HepG2 (cell line): ENCODE results near the gene GNMT. TPM values are rescaled to one million over a fixed set of nuclear protein-coding genes. Genes with fewer than 3 reads are reported as not detected.

Experiments
- ELF3 ChIP-seq: IDR thresholded peaks from 2 replicates; pipeline ENCODE4 v1.6.1; 2016; ENCODE audit warnings: missing genetic modification reagents, missing compliant biosample characterization
- KDM5B ChIP-seq: sonication (generic); formaldehyde crosslinking; IDR thresholded peaks from 2 replicates; pipeline ENCODE4 v1.4.0; 2020; ENCODE audit warnings: missing genetic modification reagents, mild to moderate bottlenecking, borderline replicate concordance
- MIER3 ChIP-seq: IDR thresholded peaks from 2 replicates; pipeline ENCODE4 v1.6.1; 2016; ENCODE audit warnings: missing compliant biosample characterization, borderline replicate concordance
- NCOA2 ChIP-seq: sonication (generic); formaldehyde crosslinking; IDR thresholded peaks from 2 replicates; pipeline ENCODE4 v1.8.0; 2022; ENCODE audit warnings: inconsistent platforms
- ZNF225 ChIP-seq: sonication (generic); formaldehyde crosslinking; IDR thresholded peaks from 2 replicates; pipeline ENCODE4 v1.4.0; 2020; ENCODE audit warnings: mild to moderate bottlenecking, missing genetic modification reagents
- ZNF234 ChIP-seq: sonication (generic); formaldehyde crosslinking; conservative IDR thresholded peaks from 2 replicates; pipeline ENCODE4 v1.5.1; 2020; ENCODE audit warnings: mild to moderate bottlenecking, missing genetic modification reagents
- ZNF280B ChIP-seq: sonication (generic); formaldehyde crosslinking; IDR thresholded peaks from 2 replicates; pipeline ENCODE4 v1.5.0; 2020; ENCODE audit warnings: missing genetic modification reagents, mild to moderate bottlenecking, borderline replicate concordance
- ZNF326 ChIP-seq: sonication (generic); formaldehyde crosslinking; IDR thresholded peaks from 2 replicates; pipeline ENCODE4 v1.4.0; 2020; ENCODE audit warnings: missing genetic modification reagents, borderline replicate concordance
- ZNF543 ChIP-seq: sonication (generic); formaldehyde crosslinking; IDR thresholded peaks from 2 replicates; pipeline ENCODE4 v1.4.0; 2020; ENCODE audit warnings: mild to moderate bottlenecking, missing genetic modification reagents
- ZNF724P ChIP-seq: sonication (generic); formaldehyde crosslinking; IDR thresholded peaks from 2 replicates; pipeline ENCODE4 v1.8.0; 2022; ENCODE audit warnings: missing genetic modification reagents, borderline replicate concordance
- polyA plus RNA-seq, 8 experiments: library from polyadenylated mRNA; depleted of rRNA in 3 of 8; stranded (reverse) in 7 of 8; unstranded in 1 of 8; fragments of >200 nt; fragmentation: Illumina TruSeq in 4 of 8; extraction: Trizol in 4 of 8; gene quantifications; 2 replicates each; pipeline versions ENCODE4 v1.2.1 to v1.2.3, GENCODE V29; 2011 to 2016; ENCODE audit warnings: low read depth in 4 of 8, missing spikeins in 1 of 8, mixed read lengths in 1 of 8; ENCODE audit not compliant: insufficient read depth in 1 of 8
- total RNA-seq, 5 experiments: library from RNA; depleted of rRNA; stranded (reverse); fragments of >200 nt; fragmentation: Illumina TruSeq; extraction: Trizol; gene quantifications; 2 replicates each; pipeline ENCODE4 v1.2.3, GENCODE V29; 2016; ENCODE audit warnings: low read depth in 1 of 5
- TF ChIP-seq, protein P1 (sequence below): sonication (generic); formaldehyde crosslinking; conservative IDR thresholded peaks from 2 replicates; pipeline ENCODE4 v1.4.0; 2020; ENCODE audit warnings: missing genetic modification reagents
- TF ChIP-seq, protein P2 (sequence below): sonication (generic); formaldehyde crosslinking; IDR thresholded peaks from 2 replicates; pipeline ENCODE4 v1.4.0; 2020; ENCODE audit warnings: missing genetic modification reagents
- TF ChIP-seq, protein P3 (sequence below): IDR thresholded peaks from 2 replicates; pipeline ENCODE4 v1.6.1; 2012; ENCODE audit warnings: low read length, improper control_type of control experiment
- TF ChIP-seq, protein P4 (sequence below): sonication (generic); formaldehyde crosslinking; IDR thresholded peaks from 2 replicates; pipeline ENCODE4 v1.4.0; 2020; ENCODE audit warnings: missing genetic modification reagents
- TF ChIP-seq, protein P5 (sequence below): IDR thresholded peaks from 2 replicates; pipeline ENCODE4 v1.6.1; 2012; ENCODE audit warnings: low read depth, low read length, improper control_type of control experiment
- TF ChIP-seq, protein P6 (sequence below): sonication (generic); formaldehyde crosslinking; IDR thresholded peaks from 2 replicates; pipeline ENCODE4 v1.5.1; 2020; ENCODE audit warnings: missing genetic modification reagents, mild to moderate bottlenecking, borderline replicate concordance

GNMT gene
- total and polyA plus RNA-seq, 2 of the 13 experiments (the other 11 are each of a cell fraction or from before 2014, with no cell fraction given): 2.8 to 7.0 TPM

DNA sequence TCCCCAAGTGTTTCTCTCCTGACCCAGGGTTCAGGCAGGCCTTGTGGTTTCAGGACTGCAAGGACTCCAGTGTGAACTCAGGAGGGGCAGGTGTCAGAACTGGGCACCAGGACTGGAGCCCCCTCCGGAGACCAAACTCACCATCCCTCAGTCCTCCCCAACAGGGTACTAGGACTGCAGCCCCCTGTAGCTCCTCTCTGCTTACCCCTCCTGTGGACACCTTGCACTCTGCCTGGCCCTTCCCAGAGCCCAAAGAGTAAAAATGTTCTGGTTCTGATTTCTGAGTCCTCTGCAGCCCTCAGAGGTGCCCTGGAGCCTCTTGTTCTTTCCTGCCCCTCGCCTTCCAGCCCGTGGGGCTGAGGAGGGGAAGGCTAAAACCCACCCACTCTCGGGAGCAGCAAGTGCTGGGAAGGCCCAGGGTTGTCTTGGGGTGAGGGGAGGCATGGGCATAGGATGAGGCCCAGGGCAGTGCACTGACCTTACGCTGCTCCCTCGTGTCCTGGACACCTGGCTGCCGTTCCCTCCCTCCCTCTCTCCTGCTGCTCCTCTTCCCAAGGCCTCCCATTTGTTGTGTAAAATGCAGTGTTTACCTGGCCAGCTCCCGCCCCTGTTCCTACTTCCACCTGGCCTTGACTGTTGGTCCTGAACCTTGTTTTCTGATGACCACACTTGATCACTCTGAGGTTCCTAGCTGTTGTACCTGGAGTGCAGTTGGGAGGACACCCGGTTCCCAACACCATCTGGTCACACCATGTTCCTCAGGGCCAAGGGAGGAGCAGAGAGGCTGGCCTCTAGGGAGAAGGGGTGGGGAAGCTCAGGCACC is 21.4 kb upstream of the GNMT start (continued):
- TF ChIP-seq, protein P1, sequence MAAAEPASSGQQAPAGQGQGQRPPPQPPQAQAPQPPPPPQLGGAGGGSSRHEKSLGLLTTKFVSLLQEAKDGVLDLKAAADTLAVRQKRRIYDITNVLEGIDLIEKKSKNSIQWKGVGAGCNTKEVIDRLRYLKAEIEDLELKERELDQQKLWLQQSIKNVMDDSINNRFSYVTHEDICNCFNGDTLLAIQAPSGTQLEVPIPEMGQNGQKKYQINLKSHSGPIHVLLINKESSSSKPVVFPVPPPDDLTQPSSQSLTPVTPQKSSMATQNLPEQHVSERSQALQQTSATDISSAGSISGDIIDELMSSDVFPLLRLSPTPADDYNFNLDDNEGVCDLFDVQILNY (CRISPR knock-in tag): no peak
- TF ChIP-seq KDM5B (no peak; the same call in 1 of the 2 replicates), NCOA2 (peak; percentile 91), ZNF326 (CRISPR knock-in tag) (no peak), ZNF234 (no peak), MIER3 (CRISPR knock-in tag) (peak; percentile 94; the same call in 1 of the 2 replicates), ZNF225 (CRISPR knock-in tag) (0 out of 2 replicates have a peak, but pooled peaks have one; percentile 44), ZNF724P (CRISPR knock-in tag) (no peak), ZNF543 (CRISPR knock-in tag) (peak; percentile 95), ZNF280B (peak; percentile 98), ELF3 (CRISPR knock-in tag) (peak; percentile 84)
- TF ChIP-seq, protein P2, sequence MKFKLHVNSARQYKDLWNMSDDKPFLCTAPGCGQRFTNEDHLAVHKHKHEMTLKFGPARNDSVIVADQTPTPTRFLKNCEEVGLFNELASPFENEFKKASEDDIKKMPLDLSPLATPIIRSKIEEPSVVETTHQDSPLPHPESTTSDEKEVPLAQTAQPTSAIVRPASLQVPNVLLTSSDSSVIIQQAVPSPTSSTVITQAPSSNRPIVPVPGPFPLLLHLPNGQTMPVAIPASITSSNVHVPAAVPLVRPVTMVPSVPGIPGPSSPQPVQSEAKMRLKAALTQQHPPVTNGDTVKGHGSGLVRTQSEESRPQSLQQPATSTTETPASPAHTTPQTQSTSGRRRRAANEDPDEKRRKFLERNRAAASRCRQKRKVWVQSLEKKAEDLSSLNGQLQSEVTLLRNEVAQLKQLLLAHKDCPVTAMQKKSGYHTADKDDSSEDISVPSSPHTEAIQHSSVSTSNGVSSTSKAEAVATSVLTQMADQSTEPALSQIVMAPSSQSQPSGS (CRISPR knock-in tag): peak; percentile 87; the same call in 1 of the 2 replicates
- TF ChIP-seq, protein P3, sequence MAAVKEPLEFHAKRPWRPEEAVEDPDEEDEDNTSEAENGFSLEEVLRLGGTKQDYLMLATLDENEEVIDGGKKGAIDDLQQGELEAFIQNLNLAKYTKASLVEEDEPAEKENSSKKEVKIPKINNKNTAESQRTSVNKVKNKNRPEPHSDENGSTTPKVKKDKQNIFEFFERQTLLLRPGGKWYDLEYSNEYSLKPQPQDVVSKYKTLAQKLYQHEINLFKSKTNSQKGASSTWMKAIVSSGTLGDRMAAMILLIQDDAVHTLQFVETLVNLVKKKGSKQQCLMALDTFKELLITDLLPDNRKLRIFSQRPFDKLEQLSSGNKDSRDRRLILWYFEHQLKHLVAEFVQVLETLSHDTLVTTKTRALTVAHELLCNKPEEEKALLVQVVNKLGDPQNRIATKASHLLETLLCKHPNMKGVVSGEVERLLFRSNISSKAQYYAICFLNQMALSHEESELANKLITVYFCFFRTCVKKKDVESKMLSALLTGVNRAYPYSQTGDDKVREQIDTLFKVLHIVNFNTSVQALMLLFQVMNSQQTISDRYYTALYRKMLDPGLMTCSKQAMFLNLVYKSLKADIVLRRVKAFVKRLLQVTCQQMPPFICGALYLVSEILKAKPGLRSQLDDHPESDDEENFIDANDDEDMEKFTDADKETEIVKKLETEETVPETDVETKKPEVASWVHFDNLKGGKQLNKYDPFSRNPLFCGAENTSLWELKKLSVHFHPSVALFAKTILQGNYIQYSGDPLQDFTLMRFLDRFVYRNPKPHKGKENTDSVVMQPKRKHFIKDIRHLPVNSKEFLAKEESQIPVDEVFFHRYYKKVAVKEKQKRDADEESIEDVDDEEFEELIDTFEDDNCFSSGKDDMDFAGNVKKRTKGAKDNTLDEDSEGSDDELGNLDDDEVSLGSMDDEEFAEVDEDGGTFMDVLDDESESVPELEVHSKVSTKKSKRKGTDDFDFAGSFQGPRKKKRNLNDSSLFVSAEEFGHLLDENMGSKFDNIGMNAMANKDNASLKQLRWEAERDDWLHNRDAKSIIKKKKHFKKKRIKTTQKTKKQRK: no peak
- TF ChIP-seq, protein P4, sequence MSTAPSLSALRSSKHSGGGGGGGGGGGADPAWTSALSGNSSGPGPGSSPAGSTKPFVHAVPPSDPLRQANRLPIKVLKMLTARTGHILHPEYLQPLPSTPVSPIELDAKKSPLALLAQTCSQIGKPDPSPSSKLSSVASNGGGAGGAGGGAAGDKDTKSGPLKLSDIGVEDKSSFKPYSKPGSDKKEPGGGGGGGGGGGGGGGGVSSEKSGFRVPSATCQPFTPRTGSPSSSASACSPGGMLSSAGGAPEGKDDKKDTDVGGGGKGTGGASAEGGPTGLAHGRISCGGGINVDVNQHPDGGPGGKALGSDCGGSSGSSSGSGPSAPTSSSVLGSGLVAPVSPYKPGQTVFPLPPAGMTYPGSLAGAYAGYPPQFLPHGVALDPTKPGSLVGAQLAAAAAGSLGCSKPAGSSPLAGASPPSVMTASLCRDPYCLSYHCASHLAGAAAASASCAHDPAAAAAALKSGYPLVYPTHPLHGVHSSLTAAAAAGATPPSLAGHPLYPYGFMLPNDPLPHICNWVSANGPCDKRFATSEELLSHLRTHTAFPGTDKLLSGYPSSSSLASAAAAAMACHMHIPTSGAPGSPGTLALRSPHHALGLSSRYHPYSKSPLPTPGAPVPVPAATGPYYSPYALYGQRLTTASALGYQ (CRISPR knock-in tag): no peak
- TF ChIP-seq, protein P5, sequence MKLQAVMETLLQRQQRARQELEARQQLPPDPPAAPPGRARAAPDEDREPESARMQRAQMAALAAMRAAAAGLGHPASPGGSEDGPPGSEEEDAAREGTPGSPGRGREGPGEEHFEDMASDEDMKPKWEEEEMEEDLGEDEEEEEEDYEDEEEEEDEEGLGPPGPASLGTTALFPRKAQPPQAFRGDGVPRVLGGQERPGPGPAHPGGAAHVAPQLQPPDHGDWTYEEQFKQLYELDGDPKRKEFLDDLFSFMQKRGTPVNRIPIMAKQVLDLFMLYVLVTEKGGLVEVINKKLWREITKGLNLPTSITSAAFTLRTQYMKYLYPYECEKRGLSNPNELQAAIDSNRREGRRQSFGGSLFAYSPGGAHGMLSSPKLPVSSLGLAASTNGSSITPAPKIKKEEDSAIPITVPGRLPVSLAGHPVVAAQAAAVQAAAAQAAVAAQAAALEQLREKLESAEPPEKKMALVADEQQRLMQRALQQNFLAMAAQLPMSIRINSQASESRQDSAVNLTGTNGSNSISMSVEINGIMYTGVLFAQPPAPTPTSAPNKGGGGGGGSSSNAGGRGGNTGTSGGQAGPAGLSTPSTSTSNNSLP: no peak
- TF ChIP-seq, protein P6, sequence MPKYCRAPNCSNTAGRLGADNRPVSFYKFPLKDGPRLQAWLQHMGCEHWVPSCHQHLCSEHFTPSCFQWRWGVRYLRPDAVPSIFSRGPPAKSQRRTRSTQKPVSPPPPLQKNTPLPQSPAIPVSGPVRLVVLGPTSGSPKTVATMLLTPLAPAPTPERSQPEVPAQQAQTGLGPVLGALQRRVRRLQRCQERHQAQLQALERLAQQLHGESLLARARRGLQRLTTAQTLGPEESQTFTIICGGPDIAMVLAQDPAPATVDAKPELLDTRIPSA (CRISPR knock-in tag): peak; percentile 45
